ENCODE data around the gene PPP2R2C.

DNA sequence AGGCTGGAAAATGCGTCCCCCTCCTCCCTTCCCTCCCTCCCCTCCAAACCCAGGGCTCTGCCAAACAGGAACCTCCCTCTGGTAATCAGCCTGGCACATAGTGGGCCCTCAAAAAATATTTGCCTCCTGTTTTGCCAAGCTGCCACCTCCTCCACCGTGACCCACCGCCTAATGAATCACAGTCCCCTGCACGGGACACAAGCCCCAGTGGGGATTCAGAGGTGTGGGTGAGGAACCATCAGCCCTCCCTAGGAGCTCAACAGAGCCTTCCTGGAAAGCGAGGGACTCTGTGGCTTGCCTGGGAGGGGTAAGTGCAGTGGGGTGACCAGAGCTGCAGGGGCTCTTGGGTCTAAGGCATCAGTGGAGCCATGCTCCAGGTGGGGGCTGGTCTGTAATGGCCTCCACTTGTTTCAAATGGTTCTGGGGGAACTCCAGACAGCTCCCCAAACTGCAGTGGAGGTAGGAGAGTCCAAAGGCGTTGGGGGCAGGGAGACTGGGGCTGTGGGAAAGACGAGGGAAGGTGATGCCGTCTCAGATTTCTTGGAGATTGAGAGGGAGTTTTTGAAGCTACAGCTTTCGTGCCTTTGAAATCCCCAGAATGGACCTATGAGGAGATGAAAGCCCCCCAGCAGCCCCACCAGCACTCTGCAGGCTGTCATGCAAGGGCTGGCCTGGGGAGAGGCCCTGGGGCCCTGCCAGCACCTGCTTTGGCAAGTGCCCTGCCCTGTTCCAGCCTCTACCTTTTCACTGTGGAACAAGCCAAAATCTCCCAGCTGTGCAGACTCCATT is 1.0 kb upstream of the PPP2R2C start:
- TF ChIP-seq, protein P1, sequence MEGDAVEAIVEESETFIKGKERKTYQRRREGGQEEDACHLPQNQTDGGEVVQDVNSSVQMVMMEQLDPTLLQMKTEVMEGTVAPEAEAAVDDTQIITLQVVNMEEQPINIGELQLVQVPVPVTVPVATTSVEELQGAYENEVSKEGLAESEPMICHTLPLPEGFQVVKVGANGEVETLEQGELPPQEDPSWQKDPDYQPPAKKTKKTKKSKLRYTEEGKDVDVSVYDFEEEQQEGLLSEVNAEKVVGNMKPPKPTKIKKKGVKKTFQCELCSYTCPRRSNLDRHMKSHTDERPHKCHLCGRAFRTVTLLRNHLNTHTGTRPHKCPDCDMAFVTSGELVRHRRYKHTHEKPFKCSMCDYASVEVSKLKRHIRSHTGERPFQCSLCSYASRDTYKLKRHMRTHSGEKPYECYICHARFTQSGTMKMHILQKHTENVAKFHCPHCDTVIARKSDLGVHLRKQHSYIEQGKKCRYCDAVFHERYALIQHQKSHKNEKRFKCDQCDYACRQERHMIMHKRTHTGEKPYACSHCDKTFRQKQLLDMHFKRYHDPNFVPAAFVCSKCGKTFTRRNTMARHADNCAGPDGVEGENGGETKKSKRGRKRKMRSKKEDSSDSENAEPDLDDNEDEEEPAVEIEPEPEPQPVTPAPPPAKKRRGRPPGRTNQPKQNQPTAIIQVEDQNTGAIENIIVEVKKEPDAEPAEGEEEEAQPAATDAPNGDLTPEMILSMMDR (IDR thresholded peaks at IDR 0.05 in 2 of 3, conservative IDR thresholded peaks at IDR 0.05 in 1 of 3; ENCODE audit: control insufficient read depth in 2 of 3, extremely low read depth in 1 of 3, insufficient read depth in 1 of 3, low read depth in 3 of 3, low read length in 3 of 3), result no peak
- TF ChIP-seq HDAC2 (IDR thresholded peaks at IDR 0.05), result no peak
- no peak for TF ChIP-seq EGR1 (IDR thresholded peaks at IDR 0.05; ENCODE audit: borderline replicate concordance in 1 of 2, low read depth in 2 of 2, low read length in 2 of 2)

Measured in GM12878 (cell line).